BE2C (cell line): ENCODE data around the gene ZNF462.

ENCODE experiments used
- DNase-seq: peaks from one replicate; pipeline ENCODE4 v3.0.0-alpha.2; 2020
- H3K27me3 ChIP-seq: fragments of 250-450 bp; sonication (Bioruptor Pico); 2 replicates; pipeline ENCODE4 v1.5.1; 2020; ENCODE audit warnings: mild to moderate bottlenecking
- H3K36me3 ChIP-seq: fragments of 250-450 bp; sonication (Bioruptor Pico); 2 replicates; pipeline ENCODE4 v1.5.1; 2020; ENCODE audit warnings: mild to moderate bottlenecking
- H3K4me1 ChIP-seq: fragments of 250-450 bp; sonication (Bioruptor Pico); 2 replicates; pipeline ENCODE4 v1.5.1; 2020
- H3K4me3 ChIP-seq: 2 replicates; pipeline ENCODE4 v1.5.1; 2011; ENCODE audit warnings: low read depth, low read length
- H3K9me3 ChIP-seq: fragments of 250-450 bp; sonication (Bioruptor Pico); 2 replicates; pipeline ENCODE4 v1.5.1; 2020
- TF ChIP-seq, protein P1 (sequence below): IDR thresholded peaks from 2 replicates; pipeline ENCODE4 v1.5.1; 2012; ENCODE audit warnings: mild to moderate bottlenecking, low read depth, low read length

Gene ZNF462

DNA sequence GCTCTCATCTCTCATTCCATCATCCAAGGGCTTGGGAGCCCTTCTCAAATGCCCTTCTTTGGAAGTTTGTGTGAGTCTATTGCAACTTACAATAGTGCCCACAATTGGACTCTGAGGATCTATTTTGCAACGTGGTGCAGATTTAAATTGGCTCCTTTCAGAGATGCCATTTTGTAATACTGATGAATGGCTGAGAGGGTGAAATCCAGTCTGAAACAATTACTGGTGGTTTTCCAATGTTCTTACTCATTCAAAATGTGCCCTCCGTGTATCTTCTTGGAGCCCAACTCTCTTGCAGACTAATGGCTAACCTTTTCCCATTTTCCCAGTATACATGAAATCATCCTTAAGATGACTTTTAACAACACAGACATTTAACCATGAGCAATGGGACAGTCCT lies 6.1 kb downstream of the ZNF462 start:
- no peak overlapping the region for H3K4me3 ChIP-seq
- H3K9me3 ChIP-seq: no peaks in the 10 kb centered on the region
- H3K4me1 ChIP-seq: peaks cover 2% of the 10 kb centered on the region; the same call in 1 of the 2 replicates
- TF ChIP-seq, protein P1, sequence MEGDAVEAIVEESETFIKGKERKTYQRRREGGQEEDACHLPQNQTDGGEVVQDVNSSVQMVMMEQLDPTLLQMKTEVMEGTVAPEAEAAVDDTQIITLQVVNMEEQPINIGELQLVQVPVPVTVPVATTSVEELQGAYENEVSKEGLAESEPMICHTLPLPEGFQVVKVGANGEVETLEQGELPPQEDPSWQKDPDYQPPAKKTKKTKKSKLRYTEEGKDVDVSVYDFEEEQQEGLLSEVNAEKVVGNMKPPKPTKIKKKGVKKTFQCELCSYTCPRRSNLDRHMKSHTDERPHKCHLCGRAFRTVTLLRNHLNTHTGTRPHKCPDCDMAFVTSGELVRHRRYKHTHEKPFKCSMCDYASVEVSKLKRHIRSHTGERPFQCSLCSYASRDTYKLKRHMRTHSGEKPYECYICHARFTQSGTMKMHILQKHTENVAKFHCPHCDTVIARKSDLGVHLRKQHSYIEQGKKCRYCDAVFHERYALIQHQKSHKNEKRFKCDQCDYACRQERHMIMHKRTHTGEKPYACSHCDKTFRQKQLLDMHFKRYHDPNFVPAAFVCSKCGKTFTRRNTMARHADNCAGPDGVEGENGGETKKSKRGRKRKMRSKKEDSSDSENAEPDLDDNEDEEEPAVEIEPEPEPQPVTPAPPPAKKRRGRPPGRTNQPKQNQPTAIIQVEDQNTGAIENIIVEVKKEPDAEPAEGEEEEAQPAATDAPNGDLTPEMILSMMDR: no peak
- H3K27me3 ChIP-seq: no peaks in the 10 kb centered on the region
- H3K36me3 ChIP-seq: no peaks in the 10 kb centered on the region; the same call in 1 of the 2 replicates
- no peak for DNase-seq

DNA sequence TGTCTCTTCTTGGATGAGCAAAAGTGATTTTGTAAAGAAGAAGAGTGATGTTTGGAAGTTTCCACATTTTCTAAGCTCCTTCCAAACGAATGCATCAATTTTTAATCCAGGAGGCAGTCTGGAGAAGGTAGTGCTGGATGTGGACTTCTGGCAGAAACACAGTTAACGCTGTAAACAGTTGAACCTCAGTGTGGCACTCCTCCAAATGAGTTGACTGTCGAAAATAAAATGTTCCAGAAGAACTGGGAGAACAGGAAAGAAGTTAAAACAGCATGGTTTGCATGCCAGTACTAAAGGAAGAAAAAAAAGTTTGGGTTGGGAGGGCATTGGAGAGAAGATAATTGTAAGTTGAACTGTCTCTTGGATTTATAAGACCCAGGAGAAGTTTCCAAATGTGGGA lies 6.5 kb downstream of the ZNF462 start:
- Histone ChIP-seq H3K36me3 (no peaks in the 10 kb centered on the region; the same call in 1 of the 2 replicates), H3K4me3 (no peak overlapping the region), H3K9me3 (no peaks in the 10 kb centered on the region), H3K27me3 (no peaks in the 10 kb centered on the region), H3K4me1 (peaks cover 2% of the 10 kb centered on the region)
- no peak for DNase-seq
- TF ChIP-seq, protein P1: no peak

DNA sequence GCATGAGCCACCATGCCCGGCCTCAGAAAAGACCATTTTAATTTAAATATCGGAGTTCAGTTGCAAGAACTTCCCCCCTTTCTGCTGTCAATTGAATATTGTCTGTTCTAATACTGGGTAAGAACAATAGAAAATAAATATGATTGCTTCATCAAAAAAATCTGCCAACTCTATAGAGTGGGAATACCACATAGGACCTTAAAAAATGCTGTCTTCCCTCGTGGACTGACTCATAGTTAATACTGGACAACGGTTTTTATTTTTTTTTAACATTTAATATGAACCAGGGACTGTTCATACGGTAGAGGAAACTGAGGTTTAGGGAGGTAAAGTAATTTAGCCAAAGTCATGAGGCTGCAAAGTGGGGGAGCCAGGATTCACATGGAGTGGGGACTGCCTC lies 9.7 kb downstream of the ZNF462 start:
- no peak for DNase-seq
- H3K27me3 ChIP-seq: no peaks in the 10 kb centered on the region
- TF ChIP-seq, protein P1: no peak
- no peaks in the 10 kb centered on the region; the same call in 1 of the 2 replicates for H3K36me3 ChIP-seq
- H3K4me3 ChIP-seq: no peak overlapping the region
- H3K4me1 ChIP-seq: peaks cover 3% of the 10 kb centered on the region
- no peaks in the 10 kb centered on the region for H3K9me3 ChIP-seq

DNA sequence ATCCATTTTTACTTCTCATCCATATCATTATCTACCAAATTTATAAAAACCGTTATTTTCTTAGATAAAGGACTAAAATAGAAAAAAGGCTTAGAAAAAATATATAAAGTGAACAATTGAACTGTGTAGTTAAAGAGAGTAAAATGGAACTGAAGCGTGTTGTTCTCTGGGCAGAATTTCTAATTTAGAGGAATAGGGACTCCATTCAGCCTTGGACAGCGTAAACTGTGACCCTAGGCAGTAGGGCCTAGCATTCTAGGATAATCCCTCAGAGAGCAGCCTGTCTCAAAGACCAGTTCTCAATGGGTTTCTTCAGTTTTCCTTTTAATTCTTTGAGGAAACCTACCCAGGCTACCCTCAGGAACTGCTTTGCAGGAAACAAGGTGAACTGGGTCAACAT lies 11.1 kb downstream of the ZNF462 start:
- TF ChIP-seq, protein P1: no peak
- Histone ChIP-seq H3K27me3 (no peaks in the 10 kb centered on the region), H3K36me3 (no peaks in the 10 kb centered on the region; the same call in 1 of the 2 replicates), H3K4me1 (peaks cover 13% of the 10 kb centered on the region), H3K4me3 (no peak overlapping the region), H3K9me3 (no peaks in the 10 kb centered on the region)
- no peak for DNase-seq

DNA sequence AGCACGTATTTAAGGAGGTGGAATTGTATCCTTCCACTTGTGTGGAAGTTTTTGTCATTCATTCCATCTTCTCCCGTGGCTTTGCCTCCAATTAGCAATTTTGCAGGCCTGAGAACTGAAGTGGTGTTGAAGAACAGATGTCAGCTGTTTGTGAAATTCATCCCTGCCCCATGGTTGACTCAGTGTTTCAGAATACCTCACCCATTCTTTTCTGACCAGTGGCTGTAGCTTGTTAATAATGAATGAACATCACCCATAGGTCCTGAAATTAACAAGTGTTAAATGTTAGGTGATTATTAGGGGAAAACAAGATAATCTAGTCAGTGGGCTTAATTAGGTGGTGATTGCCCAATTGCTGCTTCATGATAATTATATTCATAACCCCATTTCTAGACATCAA lies 11.7 kb downstream of the ZNF462 start:
- H3K27me3 ChIP-seq: no peaks in the 10 kb centered on the region
- H3K4me1 ChIP-seq: peaks cover 17% of the 10 kb centered on the region
- TF ChIP-seq, protein P1: no peak
- no peaks in the 10 kb centered on the region; the same call in 1 of the 2 replicates for H3K36me3 ChIP-seq
- H3K4me3 ChIP-seq: no peak overlapping the region
- DNase-seq: no peak
- no peaks in the 10 kb centered on the region for H3K9me3 ChIP-seq

DNA sequence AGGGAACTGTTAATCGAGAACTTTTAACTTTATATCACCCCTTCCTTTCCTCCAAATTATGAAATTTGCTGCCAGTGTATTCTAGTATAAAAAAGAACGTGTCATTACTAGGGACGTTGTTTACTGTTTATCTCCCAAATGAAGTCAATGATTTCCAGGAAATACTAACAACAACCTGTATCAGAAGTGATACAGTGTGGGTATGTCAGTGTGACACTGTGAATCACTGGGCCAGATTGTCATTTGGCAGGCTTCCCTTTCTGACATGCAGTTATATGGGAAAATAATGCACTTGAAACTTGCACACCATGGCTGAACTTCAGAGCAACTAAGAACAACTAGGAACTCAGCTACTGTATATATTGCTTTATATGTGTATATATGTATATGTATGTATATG lies 12.6 kb downstream of the ZNF462 start:
- Histone ChIP-seq H3K4me3 (no peak overlapping the region), H3K4me1 (peaks cover 22% of the 10 kb centered on the region), H3K36me3 (peaks cover 3% of the 10 kb centered on the region), H3K9me3 (no peaks in the 10 kb centered on the region), H3K27me3 (no peaks in the 10 kb centered on the region)
- DNase-seq: no peak
- TF ChIP-seq, protein P1: no peak
